ENCODE results near the gene SPEM1.

DNA sequence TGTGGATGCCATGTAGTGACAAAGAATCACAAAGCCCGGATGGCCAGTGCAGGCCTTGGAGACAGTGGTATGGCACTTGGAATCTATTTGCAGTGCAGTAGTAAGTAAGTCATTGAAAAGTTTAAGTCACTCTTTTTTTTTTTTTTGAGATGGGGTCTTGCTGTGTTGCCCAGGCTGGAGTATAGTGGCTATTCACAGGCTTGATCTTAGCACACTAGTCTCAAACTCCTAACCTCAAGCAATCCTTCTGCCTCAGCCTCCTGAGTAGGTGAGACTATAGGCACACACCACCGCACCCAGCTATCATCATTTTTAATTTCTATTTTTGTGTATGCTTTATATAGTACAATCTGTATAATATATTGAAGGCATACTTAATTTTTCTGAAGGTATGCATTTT, 21.5 kb upstream of the SPEM1 start:
- TF ChIP-seq POLR2A (IDR thresholded peaks at IDR 0.05; ENCODE audit: low read depth) (no peak), POLR2AphosphoS5 (IDR thresholded peaks at IDR 0.05) (no peak), EP300 (IDR thresholded peaks at IDR 0.05) (no peak)
- TF ChIP-seq, protein P1, sequence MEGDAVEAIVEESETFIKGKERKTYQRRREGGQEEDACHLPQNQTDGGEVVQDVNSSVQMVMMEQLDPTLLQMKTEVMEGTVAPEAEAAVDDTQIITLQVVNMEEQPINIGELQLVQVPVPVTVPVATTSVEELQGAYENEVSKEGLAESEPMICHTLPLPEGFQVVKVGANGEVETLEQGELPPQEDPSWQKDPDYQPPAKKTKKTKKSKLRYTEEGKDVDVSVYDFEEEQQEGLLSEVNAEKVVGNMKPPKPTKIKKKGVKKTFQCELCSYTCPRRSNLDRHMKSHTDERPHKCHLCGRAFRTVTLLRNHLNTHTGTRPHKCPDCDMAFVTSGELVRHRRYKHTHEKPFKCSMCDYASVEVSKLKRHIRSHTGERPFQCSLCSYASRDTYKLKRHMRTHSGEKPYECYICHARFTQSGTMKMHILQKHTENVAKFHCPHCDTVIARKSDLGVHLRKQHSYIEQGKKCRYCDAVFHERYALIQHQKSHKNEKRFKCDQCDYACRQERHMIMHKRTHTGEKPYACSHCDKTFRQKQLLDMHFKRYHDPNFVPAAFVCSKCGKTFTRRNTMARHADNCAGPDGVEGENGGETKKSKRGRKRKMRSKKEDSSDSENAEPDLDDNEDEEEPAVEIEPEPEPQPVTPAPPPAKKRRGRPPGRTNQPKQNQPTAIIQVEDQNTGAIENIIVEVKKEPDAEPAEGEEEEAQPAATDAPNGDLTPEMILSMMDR (IDR thresholded peaks at IDR 0.05) = no peak
